ENCODE results near the gene FCGBP.
"Not testable (repeated sequence)": the region's sequence is repeated elsewhere in the genome, so short reads cannot be mapped to it uniquely, and the experiment has no call there.

FCGBP gene

DNA sequence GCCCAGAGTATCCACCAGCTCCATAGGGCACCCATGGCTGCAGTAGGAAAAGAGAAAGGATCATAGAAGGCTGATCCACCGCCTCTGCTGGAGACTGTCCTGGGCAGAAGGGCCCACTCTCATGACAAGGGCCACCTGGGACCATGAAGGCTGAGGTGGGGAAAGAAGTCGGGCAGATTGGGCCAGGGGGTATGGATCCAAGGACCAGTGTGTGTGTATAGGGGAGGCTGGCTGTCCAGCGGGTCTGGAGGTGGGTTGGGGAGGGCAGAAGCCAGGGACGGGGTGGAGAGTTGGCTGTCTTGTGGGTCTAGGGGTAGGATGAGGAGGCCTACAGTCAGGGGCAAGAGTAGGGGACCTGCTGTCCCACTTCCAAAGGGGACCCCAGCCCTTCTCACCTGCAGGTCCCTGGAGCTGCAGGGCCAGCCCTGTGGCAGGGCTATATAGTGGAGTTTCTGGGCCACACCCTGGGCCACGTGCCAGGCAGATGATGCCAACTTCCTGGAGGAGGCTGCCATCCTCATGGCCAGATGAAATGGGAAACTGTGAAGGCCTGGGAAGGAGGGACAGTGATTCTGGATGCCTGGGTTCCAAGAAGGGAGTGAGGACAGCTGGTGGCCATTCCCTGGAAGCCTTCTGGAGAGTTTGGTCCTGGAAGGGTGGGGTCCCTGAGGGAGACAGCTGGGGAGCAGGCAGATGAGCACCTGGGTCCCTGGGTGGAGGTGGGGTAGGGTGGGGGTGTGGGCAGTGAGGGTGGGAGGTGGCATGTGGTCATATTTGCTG is at the start of gene FCGBP:
Gene FCGBP, minus strand, starts transcription at position 51 of the 780 bp plus-strand sequence.
- no peak for DNase-seq (ENCODE audit: low read depth, low spot score)

DNA sequence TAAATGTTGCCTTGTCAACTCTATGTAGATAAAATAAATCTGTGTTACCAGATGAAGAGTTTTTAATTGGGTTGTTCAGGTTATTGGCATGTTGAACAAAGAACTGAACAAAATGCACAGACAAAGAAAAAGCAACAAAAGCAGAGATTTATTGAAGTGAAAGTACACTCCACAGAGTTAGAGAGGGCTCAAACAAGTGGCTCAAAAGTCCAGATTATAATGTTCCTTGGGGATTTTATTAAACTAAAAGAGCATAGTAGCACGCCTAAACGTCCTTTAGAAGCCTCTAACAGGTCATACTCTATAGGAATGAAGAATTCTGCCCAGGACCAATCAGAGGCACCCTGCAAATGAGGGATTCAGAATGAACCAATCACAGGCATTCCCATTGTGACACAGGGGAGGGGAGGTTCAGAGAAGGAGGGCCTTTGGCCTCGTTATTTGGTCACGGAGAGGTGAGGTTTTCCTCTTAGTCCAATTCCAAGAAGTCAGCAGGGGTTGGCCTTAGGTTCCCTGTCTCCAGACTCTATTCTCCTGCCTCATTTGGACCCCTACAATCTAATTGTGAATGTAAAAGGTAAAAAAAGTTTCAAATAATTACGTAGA is 49.4 kb upstream of the FCGBP start:
- DNase-seq (ENCODE audit: low read depth, low spot score), result no peak

DNA sequence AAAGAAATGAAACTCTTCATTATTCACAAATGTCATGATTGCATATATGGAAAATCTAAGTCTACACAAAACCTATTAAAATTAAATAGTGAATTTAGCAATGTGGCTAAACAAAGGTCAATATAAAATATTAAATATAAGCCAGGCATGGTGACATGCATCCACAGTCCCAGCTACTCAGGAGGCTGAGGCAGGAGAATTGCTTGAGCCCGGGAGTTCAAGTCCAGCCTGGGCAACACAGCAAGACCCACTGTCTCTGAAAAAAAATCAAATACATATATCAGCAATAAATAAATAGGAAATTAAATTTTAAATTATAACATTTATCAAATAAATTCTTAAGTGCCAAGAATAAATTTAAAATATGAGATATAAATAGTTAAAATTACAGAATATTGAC is 48.4 kb upstream of the FCGBP start:
- no peak for DNase-seq (ENCODE audit: low read depth, low spot score)

DNA sequence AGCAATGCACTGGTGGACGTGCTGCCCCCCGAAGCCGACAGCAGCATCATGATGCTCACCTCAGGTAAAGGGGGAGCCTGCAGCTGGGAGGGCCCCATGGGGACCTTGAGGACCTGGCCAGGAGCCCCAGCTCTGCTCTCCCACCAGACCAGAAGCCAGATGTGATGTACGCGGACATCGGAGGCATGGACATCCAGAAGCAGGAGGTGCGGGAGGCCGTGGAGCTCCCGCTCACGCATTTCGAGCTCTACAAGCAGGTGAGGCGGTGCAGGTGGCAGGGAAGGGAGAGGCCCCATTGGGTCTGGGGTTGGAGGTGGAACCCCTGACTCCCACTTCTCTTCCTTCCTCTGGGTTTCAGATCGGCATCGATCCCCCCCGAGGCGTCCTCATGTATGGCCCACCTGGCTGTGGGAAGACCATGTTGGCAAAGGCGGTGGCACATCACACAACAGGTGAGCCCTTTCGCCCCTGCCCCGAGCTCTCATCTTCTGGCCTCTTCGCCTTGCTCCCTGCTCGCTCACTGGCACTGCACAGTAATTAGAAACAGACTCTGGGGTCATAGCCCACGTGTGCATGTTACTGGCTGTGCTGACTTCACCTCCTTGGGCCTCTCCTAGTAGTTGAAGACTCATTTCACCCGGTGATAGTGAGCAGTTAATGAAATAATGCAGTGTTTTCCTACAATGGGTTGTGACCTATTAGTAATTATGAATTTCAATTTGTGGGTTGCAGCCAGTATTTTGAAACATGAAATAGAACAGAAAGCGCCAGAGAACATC is 40.1 kb upstream of the FCGBP start:
- no peak for DNase-seq (ENCODE audit: low read depth, low spot score)

DNA sequence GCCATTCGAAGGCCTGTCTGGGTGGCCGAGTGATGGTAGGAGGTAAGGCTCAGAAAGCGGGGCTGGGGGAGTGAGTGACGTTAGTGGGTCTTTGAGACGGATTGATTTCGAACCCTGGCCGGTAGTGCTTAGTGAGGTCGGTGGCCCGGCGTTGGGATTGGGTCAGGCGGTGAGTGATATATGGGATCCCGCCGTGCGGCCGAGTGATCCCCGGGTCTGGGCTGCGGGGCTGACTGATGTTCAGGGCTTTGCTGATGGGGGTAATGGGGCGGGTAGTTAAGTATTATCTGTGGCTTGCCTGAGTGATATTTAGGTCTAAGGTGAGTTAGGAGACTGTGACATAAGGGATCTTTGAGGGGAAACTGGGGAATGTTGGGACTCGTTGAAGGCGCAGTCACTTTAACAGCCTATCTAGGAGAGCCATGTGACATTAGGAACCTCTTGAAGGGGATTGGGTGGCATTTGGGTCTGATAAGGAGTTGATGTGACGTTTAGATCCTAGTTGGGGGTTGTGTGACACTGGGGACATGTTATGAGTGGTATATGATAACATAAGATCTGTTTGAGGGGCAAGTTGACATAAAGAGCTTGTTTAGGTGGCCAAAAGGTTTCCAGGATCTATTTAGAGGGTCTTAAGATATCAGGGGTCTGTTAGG is 37.1 kb upstream of the FCGBP start:
- no peak for DNase-seq (ENCODE audit: low read depth, low spot score)

DNA sequence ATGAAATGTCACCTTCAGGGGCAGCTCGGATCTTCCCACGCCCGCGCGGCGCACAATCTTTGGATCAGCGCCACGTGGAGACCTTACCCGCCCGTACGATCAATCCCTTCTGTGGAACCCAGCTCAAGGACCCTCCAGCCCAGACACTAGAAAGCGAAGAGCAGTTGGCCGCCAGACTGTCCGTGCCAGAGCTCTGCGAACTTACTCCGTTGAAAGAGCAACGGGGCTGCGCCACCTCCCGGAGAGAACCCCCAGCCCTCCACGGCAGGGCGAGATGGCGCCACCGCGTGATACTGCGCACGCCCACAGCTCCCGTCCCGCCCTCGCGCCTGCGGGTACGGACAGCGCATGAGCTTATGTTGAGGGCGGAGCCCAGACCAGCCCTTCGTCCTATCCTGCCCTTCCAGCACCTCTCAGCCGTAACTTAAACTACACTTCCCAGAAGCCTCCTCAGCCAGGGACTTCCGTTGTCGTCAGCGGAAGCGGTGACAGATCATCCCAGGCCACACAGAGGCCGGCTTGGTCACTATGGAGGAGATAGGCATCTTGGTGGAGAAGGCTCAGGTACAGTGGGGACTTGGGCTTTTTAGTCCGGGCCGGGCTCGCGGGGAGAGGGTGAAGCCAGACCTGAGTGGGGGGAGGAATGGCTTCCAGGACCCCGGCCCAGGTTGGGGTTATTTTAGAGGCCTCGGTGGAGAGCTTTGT is 36.4 kb upstream of the FCGBP start, which contains the start of gene PSMC4:
Gene PSMC4, plus strand, starts transcription at position 491 of the 705 bp plus-strand sequence. Its CDS starts 38 bp downstream, at position 529.
- DNase-seq (ENCODE audit: low read depth, low spot score), result peak; percentile 96

DNA sequence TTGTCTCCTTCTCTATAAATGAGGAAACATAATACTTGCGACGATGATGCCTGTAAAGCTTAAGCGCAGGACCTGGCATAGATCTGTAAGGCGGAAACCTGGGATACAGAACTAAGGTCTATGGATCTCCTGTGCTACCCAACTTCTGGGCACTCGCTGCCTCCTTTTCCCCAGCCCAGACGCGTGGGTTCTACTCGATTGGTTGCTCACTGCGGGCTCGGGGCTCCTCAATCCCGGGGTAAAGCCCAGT is 35.9 kb upstream of the FCGBP start:
- no peak for DNase-seq (ENCODE audit: low read depth, low spot score)

DNA sequence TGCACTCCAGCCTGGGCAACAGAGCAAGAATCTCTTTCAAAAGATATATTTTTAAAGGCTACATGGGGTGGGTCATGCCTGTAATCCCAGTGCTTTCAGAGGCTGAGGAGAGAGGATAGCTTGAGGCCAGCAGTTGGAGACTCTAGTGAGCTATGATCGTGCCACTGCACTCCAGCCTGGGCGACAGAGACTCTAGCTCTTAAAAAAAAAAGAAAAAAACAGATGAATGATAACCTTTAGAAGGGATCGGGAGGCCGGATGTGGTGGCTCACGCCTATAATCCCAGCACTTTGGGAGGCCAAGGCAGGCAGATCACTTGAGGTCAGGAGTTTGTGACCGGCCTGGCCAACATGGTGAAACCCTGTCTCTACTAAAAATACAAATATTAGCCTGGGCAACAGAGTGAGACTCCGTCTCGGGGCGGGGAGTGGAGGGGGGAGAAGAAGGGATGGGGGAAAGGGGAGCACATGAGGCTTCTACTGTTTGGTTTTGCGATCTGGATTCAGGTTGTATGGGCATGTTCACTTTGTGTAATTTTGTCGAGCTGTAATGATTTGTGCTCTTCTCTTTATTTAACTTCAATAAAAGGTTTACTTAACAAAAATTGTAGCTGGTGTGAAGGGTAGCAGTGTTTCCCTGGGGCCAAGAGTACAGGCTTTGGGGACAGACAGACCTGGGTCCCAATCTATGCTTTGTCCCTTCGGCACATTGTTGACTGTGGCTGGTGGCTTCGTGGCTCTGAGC is 35.4 kb upstream of the FCGBP start:
- no peak for DNase-seq (ENCODE audit: low read depth, low spot score)

DNA sequence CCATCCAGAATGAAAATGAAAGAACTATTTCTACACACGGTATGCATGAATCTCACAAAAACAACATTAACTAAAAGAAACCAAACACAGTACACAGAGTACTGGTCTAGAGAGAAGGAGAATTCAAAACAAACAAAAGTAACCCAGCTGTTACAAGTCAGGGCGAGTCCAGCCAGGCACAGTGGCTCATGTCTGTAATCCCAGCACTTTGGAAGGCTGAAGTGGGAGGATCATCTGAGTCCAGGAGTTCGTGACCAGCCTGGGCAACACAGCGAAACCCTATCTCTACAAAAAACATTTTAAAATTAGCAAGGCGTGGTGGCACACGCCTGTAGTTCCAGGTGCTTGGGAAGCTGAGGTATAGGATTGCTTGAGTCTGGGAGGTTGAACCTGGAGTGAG is 34.8 kb upstream of the FCGBP start:
- DNase-seq (ENCODE audit: low read depth, low spot score), result peak; percentile 15

DNA sequence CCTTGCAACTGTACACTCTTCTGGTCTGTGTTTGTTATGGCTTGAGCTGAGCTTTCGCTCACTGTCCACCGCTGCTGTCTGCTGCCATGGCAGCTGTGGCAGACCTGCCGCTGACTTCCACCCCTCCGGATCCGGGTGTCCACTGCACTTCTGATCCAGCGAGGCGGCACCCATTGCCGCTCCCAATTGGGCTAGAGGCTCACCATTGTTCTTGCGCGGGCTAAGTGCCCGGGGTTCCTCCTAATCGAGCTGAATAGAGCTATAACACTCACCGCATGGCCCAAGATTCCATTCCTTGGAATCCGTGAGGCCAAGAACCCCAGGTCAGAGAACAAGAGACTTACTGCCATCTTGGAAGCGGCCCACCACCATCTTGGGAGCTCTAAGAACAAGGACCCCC is 34.4 kb upstream of the FCGBP start:
- no peak for DNase-seq (ENCODE audit: low read depth, low spot score)

DNA sequence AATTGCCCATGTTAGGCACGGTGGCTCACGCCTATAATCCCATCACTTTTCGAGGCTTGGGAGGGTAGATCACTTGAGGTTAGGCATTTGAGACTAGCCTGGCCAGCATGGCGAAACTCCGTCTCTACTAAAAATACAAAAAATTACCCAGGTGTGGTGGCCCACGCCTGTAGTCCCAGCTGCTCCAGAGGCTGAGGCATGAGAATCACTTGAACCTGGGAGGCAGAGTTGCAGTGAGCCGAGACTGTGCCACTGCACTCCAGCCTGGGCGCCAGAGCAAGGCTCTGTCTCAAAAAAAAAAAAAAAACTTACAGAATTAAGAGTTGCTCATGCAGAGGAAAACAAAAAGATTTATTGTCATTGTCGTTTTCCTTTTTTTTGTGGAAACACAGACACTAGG is 33.1 kb upstream of the FCGBP start:
- DNase-seq (ENCODE audit: low read depth, low spot score), result no peak

DNA sequence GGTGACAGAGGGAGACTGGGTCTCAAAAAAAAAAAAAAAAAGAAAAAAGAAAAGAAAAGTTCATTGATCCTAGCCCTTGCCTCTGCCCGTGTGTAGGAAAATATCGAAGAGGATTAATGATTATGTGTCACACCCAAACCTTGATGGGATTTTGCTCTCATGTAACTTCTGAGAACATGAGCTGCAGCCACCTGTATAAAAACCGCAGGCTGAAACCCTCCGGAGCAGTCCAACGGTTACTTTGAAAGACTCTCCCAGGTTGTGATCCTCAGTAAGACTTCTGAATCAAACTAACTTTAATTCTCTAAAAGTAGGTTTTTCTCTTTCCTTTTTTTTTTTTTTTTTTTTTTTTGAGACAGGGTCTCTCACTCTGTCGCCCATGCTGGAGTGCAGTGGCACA is 32.2 kb upstream of the FCGBP start:
- DNase-seq (ENCODE audit: low read depth, low spot score), result no peak

DNA sequence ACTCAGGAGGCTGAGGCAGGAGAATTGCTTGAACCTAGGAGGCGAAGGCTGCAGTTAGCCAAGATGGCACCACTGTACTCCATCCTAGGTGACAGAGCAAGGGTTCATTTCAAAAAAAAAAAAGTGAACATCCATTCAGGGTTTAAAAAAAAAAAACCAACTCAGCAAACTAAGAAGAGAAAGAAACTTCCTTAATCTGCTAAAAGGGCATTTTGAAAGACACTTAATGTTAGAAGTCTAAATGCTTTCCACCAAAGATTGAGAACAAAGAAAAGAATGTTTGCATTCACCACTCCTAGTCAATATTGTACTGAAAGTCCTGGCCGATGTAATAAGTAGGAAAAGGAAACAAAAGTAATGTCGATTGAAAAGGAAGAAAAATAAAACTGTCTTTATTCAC is 29.5 kb upstream of the FCGBP start:
- DNase-seq (ENCODE audit: low read depth, low spot score), result no peak

DNA sequence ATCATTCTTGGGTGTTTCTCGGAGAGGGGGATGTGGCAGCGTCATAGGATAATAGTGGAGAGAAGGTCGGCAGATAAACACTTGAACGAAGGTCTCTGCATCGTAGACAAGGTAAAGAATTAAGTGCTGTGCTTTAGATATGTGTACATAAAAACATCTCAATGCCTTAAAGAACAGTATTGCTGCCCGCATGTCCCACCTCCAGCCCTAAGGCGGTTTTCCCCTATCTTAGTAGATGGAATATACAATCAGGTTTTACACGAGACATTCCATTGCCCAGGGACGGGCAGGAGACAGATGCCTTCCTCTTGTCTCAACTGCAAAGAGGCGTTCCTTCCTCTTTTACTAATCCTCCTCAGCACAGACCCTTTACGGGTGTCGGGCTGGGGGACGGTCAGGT is 25.0 kb upstream of the FCGBP start:
- not testable (repeated sequence) for DNase-seq (ENCODE audit: low read depth, low spot score)

DNA sequence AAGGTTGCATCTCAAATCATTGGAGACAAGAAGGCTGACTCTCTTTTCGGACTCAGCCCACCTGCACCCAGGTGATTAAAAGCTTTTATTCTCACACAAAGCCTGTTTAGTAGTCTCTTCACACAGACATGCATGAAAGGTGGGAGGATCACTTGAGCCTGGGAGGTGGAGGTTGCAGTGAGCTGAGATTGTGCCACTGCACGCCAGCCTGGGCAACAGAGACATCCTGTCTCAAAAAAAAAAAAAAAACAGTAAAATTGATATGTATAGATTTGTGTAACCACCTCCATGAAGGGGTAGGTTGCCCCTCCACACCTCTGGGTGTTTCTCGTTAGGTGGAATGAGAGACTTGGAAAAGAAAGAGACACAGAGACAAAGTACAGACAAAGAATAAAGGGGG is 24.5 kb upstream of the FCGBP start:
- DNase-seq (ENCODE audit: low read depth, low spot score), result not testable (repeated sequence)

DNA sequence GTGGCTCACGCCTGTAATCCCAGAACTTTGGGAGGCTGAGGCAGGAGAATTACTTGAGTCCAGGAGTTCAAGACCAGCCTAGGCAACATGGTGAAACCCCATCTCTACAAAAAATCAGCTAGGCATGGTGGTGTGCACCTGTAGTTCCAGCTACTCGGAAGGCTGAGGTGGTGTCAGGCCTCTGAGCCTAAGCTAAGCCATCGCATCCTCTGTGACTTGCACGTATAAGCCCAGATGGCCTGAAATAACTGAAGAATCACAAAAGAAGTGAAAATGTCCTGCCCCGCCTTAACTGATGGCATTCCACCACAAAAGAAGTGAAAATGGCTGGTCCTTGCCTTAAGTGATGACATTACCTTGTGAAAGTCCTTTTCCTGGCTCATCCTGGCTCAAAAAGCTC is 23.5 kb upstream of the FCGBP start:
- DNase-seq (ENCODE audit: low read depth, low spot score), result not testable (repeated sequence)

DNA sequence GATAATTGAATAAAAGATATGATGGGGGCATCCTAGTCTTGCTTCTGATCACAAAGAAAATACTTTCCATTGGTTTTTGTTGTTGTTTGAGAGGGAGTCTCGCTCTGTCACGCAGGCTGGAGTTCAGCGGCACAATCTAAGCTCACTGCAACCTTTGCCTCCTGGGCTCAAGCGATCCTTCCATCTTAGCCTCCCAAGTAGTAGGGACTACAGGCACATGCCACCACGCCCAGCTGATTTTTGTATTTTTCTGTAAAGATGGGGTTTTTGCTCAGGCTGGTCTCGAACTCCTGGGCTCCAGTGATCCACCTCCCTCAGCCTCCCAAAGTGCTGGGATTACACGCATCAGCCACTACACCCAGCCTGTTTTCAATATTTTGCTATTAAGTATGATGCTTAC is 19.5 kb upstream of the FCGBP start:
- DNase-seq (ENCODE audit: low read depth, low spot score), result no peak

DNA sequence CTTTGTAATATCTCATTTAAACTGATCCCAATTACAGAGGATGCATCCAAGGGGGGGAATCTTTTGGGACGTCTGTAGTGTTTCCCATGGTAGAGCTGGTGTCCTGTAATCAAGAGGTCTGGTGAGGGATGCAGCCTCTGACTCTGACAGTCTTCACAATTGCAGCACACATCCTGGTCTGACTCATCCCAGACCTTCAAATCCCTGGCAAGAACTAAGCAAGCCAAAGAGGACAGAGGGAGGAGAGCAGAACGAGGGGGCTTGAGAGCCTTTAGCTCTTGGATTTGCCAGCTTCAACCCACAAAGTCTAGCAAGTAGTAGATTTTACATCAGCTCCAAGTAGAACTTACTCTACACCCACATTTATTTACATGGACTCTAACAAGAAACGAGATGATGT is 17.3 kb upstream of the FCGBP start:
- DNase-seq (ENCODE audit: low read depth, low spot score), result no peak

DNA sequence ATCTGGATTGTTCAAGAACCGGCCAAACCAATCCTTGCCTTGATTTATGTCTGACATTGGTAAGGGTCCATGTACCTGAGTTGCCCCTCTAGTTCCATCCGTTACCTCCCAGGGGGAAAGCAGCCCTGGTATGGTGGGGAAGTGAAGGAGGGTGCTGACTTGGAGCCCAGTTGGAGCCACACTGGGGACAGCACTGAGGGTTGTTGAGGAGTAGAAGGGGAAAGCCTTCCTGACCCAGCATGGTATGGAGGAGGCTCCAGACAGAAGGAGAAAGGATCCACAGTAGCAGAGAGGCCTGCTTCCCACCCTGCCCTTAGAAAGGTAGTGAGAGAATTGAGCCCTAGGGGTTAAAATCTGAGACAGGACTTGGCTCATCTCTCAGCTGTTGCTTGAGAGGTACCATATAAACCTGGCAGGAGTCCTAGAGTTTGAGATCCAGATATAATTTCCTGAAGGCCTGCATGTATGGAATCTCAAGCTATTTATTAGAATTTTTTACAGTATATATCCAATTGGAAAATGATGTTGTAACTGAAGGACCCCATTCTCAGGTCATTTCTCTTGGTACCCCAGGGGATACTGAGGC is 16.7 kb upstream of the FCGBP start:
- DNase-seq (ENCODE audit: low read depth, low spot score), result no peak

DNA sequence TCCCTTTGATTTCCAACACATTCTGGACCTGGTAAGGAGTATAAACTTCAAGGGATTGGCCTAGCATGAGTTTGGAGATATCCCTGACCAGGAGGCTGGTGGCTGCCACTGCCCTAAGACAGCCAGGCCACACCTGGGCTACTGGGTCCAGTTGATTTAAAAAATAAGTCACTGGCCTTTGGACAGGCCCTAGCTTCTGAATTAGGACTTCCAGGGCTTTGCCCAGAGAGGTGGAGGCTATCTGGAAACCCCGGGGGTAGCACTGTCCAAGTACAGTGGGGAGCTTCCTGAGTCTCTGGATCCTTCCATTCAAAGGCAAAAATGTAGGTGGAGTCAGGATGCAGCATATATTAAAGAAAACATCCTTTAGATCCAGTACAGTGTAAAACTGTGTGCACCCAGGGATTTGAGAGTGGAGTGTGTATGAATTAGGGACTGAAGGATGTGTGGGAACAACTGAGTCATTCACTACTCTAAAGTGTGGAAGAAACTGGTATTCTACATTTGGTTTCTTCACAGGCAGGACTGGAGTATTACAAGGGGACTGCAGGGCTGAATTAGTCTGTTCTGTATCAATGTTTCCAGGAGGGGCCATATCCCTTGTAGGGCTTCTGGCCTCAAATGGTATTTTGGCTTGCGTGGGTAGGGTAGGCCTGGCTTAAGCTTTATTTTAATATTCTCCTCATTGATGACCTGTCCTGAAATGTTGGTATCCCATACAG is 14.8 kb upstream of the FCGBP start:
- no peak for DNase-seq (ENCODE audit: low read depth, low spot score)

Measured in smooth muscle cell of the brain vasculature (primary cell).